Fibroblast of lung (primary cell): ENCODE results near the gene MYBBP1A.

ENCODE experiments used
- EZH2 ChIP-seq: IDR thresholded peaks from 2 replicates; pipeline ENCODE4 v1.5.1; 2012; ENCODE audit warnings: low read length, control low read depth, mild to moderate bottlenecking; ENCODE audit errors: missing control alignments
- TF ChIP-seq, protein P1 (sequence below), 2 donors: IDR thresholded peaks in 1 of 2; conservative IDR thresholded peaks in 1 of 2; 1 replicate in 1 of 2; 2 replicates in 1 of 2; pipeline ENCODE4 v1.5.1; 2011 to 2012; ENCODE audit warnings: low read length in 2 of 2, control low read depth in 1 of 2, inconsistent platforms in 1 of 2, low read depth in 1 of 2, mild to moderate bottlenecking in 1 of 2

DNA sequence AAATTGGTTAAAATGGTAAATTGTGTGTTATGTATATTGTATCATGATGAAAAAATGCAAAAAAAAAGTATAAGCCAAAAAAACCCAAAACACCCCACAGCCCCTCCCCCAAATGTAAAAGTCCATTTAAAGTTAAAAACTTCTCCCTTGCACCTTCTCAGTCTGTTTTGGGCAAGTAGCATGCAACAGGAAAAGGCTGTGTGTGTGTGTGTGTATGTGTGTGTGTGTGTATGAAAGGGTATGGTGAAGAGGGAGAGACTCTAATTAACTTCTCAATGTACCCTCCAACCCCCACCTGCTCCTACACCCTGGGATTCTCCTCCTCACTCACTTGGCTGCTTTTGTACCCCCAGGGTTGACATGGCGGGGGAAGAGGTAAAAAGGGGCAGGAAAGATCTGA, 14.4 kb upstream of the MYBBP1A start:
- TF ChIP-seq, protein P1, sequence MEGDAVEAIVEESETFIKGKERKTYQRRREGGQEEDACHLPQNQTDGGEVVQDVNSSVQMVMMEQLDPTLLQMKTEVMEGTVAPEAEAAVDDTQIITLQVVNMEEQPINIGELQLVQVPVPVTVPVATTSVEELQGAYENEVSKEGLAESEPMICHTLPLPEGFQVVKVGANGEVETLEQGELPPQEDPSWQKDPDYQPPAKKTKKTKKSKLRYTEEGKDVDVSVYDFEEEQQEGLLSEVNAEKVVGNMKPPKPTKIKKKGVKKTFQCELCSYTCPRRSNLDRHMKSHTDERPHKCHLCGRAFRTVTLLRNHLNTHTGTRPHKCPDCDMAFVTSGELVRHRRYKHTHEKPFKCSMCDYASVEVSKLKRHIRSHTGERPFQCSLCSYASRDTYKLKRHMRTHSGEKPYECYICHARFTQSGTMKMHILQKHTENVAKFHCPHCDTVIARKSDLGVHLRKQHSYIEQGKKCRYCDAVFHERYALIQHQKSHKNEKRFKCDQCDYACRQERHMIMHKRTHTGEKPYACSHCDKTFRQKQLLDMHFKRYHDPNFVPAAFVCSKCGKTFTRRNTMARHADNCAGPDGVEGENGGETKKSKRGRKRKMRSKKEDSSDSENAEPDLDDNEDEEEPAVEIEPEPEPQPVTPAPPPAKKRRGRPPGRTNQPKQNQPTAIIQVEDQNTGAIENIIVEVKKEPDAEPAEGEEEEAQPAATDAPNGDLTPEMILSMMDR (conservative IDR thresholded peaks at IDR 0.05 in 1 of 2, IDR thresholded peaks at IDR 0.05 in 1 of 2; ENCODE audit: low read depth in 1 of 2, low read length in 2 of 2) = no peak
- no peak for TF ChIP-seq EZH2
